Measurements from ENCODE around the gene FAXDC2. TPM values are rescaled to one million over a fixed set of nuclear protein-coding genes. Genes with fewer than 3 reads are reported as not detected.

The FAXDC2 gene
- total and polyA plus RNA-seq, 2 of the 8 experiments (the other 6 are each of a cell fraction or from before 2014, with no cell fraction given): 3.7 to 5.9 TPM

DNA sequence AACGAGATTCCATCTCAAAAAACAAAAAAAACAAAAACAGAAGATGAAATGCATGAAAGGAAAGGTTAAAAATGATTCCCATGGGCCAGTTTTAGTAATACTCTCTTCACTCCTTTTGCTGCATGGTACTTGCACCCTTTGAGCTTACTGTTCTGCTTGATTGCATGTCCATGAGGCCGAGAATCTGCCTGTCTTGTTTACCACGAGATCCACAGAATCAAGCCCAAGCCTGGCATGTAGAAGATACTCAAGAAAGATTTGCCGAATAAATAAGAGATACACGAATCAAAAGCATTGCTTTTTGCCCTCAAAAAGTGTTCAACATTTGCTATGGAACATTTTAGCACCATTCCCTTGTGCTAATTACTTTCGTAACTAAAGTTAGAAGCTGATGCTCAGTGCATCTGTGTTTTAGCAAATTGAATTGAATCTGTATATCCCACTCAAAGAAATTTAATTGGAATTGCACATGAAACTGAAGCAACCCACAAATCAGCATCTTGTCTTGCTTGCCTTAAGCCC lies 1.1 kb downstream of the FAXDC2 start:
- Histone ChIP-seq H3K14ac (ENCODE audit: insufficient read length) (no peak overlapping the region), H3K23ac (ENCODE audit: insufficient read length) (no peak overlapping the region), H4K91ac (replicated peaks; ENCODE audit: insufficient read length, low read length) (no peak overlapping the region), H3K9me3 (ENCODE audit: insufficient read depth in 2 of 2, low read depth in 1 of 2, low read length in 1 of 2) (no peaks in the 10 kb centered on the region), H3K4ac (replicated peaks; ENCODE audit: insufficient read length, low read depth, low read length) (no peak overlapping the region), H2BK5ac (ENCODE audit: low read depth, low read length) (no peak overlapping the region), H4K5ac (ENCODE audit: insufficient read length, low read depth, low read length) (no peak overlapping the region), H2BK15ac (ENCODE audit: low read length) (no peak overlapping the region), H4K20me1 (replicated peaks in 1 of 2; ENCODE audit: control insufficient read depth in 1 of 2, insufficient read depth in 2 of 2, low read length in 2 of 2) (no peaks in the 10 kb centered on the region), H3K4me1 (replicated peaks in 1 of 4; ENCODE audit: control insufficient read depth in 3 of 4, insufficient read depth in 4 of 4, low read length in 3 of 4) (peaks cover 0 to 7% (median 4%) of the 10 kb centered on the region in 4 experiments; a peak in 5 of 7 replicates), H3K27me3 (replicated peaks in 1 of 4; ENCODE audit: control insufficient read depth in 3 of 4, extremely low read depth in 1 of 4, insufficient read depth in 3 of 4, low read length in 3 of 4) (no peaks in the 10 kb centered on the region), H2BK120ac (replicated peaks; ENCODE audit: low read depth, low read length) (no peak overlapping the region), H2BK12ac (ENCODE audit: low read depth, low read length) (no peak overlapping the region), H4K8ac (ENCODE audit: extremely low read depth, insufficient read depth, low read length) (no peak overlapping the region), H3K27ac (ENCODE audit: low read depth, low read length) (no peak overlapping the region), H2BK20ac (ENCODE audit: low read length) (no peak overlapping the region), H3K9ac (replicated peaks in 1 of 4; ENCODE audit: extremely low read depth in 1 of 4, low read depth in 3 of 4, low read length in 3 of 4) (0 out of 7 replicates have a peak overlapping the region, but pooled peaks of 1 of the 4 experiments have one; percentile 73), H3K23me2 (ENCODE audit: low read depth, low read length) (no peaks in the 10 kb centered on the region), H3K18ac (ENCODE audit: extremely low read depth, low read length) (no peak overlapping the region), H3K56ac (replicated peaks; ENCODE audit: insufficient read length, low read depth, low read length) (no peak overlapping the region), H3K4me3 (ENCODE audit: extremely low read depth in 1 of 4, insufficient read depth in 2 of 4, low read depth in 3 of 4, low read length in 4 of 4) (peak overlapping the region in 1 of 4 experiments; percentile 58; a peak in 1 of 8 replicates), H3K36me3 (ENCODE audit: control insufficient read depth in 2 of 4, insufficient read depth in 4 of 4, low read length in 3 of 4) (no peaks in the 10 kb centered on the region; a peak in 2 of 8 replicates), H3K4me2 (ENCODE audit: insufficient read depth in 1 of 2, low read depth in 2 of 2, low read length in 2 of 2) (peak overlapping the region; percentile 52 to 90; a peak in 3 of 4 replicates), H2AFZ (ENCODE audit: low read length) (no peak overlapping the region), H2AK5ac (ENCODE audit: low read depth, low read length) (no peak overlapping the region), H3K79me2 (ENCODE audit: control insufficient read depth in 1 of 2, insufficient read depth in 2 of 2, low read length in 2 of 2) (no peaks in the 10 kb centered on the region), H3K79me1 (ENCODE audit: low read depth, low read length) (no peaks in the 10 kb centered on the region)
- no peak for TF ChIP-seq BCL11A (IDR thresholded peaks at IDR 0.05; ENCODE audit: low read depth in 2 of 2, low read length in 2 of 2)
- TF ChIP-seq, protein P1, sequence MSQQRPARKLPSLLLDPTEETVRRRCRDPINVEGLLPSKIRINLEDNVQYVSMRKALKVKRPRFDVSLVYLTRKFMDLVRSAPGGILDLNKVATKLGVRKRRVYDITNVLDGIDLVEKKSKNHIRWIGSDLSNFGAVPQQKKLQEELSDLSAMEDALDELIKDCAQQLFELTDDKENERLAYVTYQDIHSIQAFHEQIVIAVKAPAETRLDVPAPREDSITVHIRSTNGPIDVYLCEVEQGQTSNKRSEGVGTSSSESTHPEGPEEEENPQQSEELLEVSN (IDR thresholded peaks at IDR 0.05): no peak
- no peak for TF ChIP-seq ASH2L (IDR thresholded peaks at IDR 0.05; ENCODE audit: low read length)
- no peak for TF ChIP-seq GTF2F1 (IDR thresholded peaks at IDR 0.05; ENCODE audit: borderline replicate concordance, low read depth, low read length)
- DNase-seq (ENCODE audit: low read depth in 1 of 2, low spot score in 2 of 2) (no peak), FAIRE-seq (no peak)
- ChIA-PET CTCF (ENCODE audit: partially characterized antibody) (interaction anchor here (0.8 to 2.5 kb wide), 4 partner anchors 9 to 159 kb away, joined by 3 to 7 read pairs (median 6); no protein-coding TSS in a partner anchor), POLR2A (ENCODE audit: partially characterized antibody) (interaction anchor here (0.7 to 3.2 kb wide), 6 partner anchors 9 to 276 kb away, joined by 3 to 12 read pairs (median 4); partner anchors contain the start of gene CNOT8)
- 83% methylated on average over 6 of the region's 6 CpGs; no CpG with 5 or more reads in 1 of the 2 experiments for WGBS, 2 experiments (ENCODE audit: extremely low coverage in 1 of 2, insufficient coverage in 1 of 2, insufficient read length in 1 of 2, insufficient replicate concordance in 2 of 2, low coverage in 1 of 2, low lambda C conversion rate in 2 of 2, missing lambda C conversion rate in 1 of 2)
